ENCODE measurements around the gene CYP2A6.
"Not testable (repeated sequence)": the region's sequence is repeated elsewhere in the genome, so short reads cannot be mapped to it uniquely, and the experiment has no call there.

DNA sequence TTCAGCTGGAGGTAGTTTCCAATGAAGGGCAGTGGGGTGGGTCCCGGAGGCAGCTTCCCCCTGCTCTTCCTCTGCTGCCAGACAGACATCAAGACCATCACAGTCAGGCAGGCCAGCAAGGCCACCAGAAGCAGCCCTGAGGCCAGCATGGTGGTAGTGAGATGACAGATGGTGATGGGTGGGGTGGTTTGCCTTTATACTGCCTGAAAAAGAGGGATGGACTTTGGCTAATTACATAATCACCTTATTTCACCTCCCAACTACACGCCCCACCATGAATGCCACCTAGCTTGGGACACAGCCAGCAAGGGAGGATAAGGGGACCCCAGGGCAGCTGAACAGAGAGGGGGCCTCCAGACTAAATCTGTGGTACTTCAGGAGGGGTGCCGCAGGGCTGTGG is 31.8 kb upstream of the CYP2A6 start, which contains the start of gene CYP2A7:
- not testable (repeated sequence) for TF ChIP-seq YY1 (IDR thresholded peaks at IDR 0.05); CTCF (IDR thresholded peaks at IDR 0.05; ENCODE audit: low read depth, low read length, missing input control); ATF3 (IDR thresholded peaks at IDR 0.05); GABPA (IDR thresholded peaks at IDR 0.05 in 1 of 2, conservative IDR thresholded peaks at IDR 0.05 in 1 of 2); TAF1 (conservative IDR thresholded peaks at IDR 0.05); MAX (IDR thresholded peaks at IDR 0.05); RAD21 (IDR thresholded peaks at IDR 0.05); JUND (IDR thresholded peaks at IDR 0.05); NR2F2 (IDR thresholded peaks at IDR 0.05); FOXA1 (IDR thresholded peaks at IDR 0.05)
- TF ChIP-seq, protein P1, sequence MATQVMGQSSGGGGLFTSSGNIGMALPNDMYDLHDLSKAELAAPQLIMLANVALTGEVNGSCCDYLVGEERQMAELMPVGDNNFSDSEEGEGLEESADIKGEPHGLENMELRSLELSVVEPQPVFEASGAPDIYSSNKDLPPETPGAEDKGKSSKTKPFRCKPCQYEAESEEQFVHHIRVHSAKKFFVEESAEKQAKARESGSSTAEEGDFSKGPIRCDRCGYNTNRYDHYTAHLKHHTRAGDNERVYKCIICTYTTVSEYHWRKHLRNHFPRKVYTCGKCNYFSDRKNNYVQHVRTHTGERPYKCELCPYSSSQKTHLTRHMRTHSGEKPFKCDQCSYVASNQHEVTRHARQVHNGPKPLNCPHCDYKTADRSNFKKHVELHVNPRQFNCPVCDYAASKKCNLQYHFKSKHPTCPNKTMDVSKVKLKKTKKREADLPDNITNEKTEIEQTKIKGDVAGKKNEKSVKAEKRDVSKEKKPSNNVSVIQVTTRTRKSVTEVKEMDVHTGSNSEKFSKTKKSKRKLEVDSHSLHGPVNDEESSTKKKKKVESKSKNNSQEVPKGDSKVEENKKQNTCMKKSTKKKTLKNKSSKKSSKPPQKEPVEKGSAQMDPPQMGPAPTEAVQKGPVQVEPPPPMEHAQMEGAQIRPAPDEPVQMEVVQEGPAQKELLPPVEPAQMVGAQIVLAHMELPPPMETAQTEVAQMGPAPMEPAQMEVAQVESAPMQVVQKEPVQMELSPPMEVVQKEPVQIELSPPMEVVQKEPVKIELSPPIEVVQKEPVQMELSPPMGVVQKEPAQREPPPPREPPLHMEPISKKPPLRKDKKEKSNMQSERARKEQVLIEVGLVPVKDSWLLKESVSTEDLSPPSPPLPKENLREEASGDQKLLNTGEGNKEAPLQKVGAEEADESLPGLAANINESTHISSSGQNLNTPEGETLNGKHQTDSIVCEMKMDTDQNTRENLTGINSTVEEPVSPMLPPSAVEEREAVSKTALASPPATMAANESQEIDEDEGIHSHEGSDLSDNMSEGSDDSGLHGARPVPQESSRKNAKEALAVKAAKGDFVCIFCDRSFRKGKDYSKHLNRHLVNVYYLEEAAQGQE (IDR thresholded peaks at IDR 0.05), result not testable (repeated sequence)
- TF ChIP-seq HNF4A (conservative IDR thresholded peaks at IDR 0.05) (peak; percentile 63 to 64), SP1 (IDR thresholded peaks at IDR 0.05) (peak; percentile 21)
- TF ChIP-seq, protein P2, sequence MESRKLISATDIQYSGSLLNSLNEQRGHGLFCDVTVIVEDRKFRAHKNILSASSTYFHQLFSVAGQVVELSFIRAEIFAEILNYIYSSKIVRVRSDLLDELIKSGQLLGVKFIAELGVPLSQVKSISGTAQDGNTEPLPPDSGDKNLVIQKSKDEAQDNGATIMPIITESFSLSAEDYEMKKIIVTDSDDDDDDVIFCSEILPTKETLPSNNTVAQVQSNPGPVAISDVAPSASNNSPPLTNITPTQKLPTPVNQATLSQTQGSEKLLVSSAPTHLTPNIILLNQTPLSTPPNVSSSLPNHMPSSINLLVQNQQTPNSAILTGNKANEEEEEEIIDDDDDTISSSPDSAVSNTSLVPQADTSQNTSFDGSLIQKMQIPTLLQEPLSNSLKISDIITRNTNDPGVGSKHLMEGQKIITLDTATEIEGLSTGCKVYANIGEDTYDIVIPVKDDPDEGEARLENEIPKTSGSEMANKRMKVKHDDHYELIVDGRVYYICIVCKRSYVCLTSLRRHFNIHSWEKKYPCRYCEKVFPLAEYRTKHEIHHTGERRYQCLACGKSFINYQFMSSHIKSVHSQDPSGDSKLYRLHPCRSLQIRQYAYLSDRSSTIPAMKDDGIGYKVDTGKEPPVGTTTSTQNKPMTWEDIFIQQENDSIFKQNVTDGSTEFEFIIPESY (IDR thresholded peaks at IDR 0.05), result not testable (repeated sequence)
